GM18861 (cell line): Measurements from ENCODE around the gene ZNF45.
"Not testable (repeated sequence)": the region's sequence is repeated elsewhere in the genome, so short reads cannot be mapped to it uniquely, and the experiment has no call there.

Experiments
- ATAC-seq: cut with Tn5 transposase; IDR thresholded peaks from one replicate; pipeline ENCODE4 v1.9.1; 2021; ENCODE audit not compliant: unreplicated experiment

Gene ZNF45

GRCh38 chr19:43914051-43914450 lies 21.0 kb downstream of the ZNF45 start:
- no peak for ATAC-seq

- no peak for ATAC-seq
Measured at GRCh38 chr19:43913383-43913782, 21.7 kb downstream of the ZNF45 start.

GRCh38 chr19:43910884-43911283 lies 24.2 kb downstream of the ZNF45 start:
- ATAC-seq, result no peak

- no peak for ATAC-seq
Measured at GRCh38 chr19:43908659-43909058, 26.4 kb downstream of the ZNF45 start.

- no peak for ATAC-seq
Measured at GRCh38 chr19:43906774-43907173, 28.3 kb downstream of the ZNF45 start.

GRCh38 chr19:43905897-43906296 lies 29.2 kb downstream of the ZNF45 start:
- no peak for ATAC-seq

GRCh38 chr19:43902399-43902798 lies 32.7 kb downstream of the ZNF45 start:
- no peak for ATAC-seq

- peak; percentile 74 for ATAC-seq
Measured at GRCh38 chr19:43901395-43902390, 33.4 kb downstream of the ZNF45 start.

GRCh38 chr19:43895727-43896308 lies 39.3 kb downstream of the ZNF45 start:
- no peak for ATAC-seq

- ATAC-seq, result no peak
Measured at GRCh38 chr19:43883864-43884263, 51.2 kb downstream of the ZNF45 start, which contains the start of gene ZNF404. ZNF404 (minus strand) TSS chr19:43883964.

GRCh38 chr19:43880483-43880882 lies 54.6 kb downstream of the ZNF45 start:
- no peak for ATAC-seq

GRCh38 chr19:43872547-43873336 lies 62.3 kb downstream of the ZNF45 start:
- no peak for ATAC-seq

GRCh38 chr19:43866923-43867322 lies 68.2 kb downstream of the ZNF45 start:
- not testable (repeated sequence) for ATAC-seq
